ENCODE results near the gene CRYBG3.

Gene CRYBG3

GRCh38 chr3:97948351-97949109, 126.7 kb downstream of the CRYBG3 start:
- DNase-seq (ENCODE audit: low spot score): no peak

GRCh38 chr3:97949110-97949485, 127.3 kb downstream of the CRYBG3 start:
- DNase-seq (ENCODE audit: low spot score): no peak

GRCh38 chr3:97949743-97950142, 127.9 kb downstream of the CRYBG3 start:
- DNase-seq (ENCODE audit: low spot score): no peak

GRCh38 chr3:97950360-97950759, 128.5 kb downstream of the CRYBG3 start:
- no peak for DNase-seq (ENCODE audit: low spot score)

GRCh38 chr3:97952280-97952679, 130.5 kb downstream of the CRYBG3 start:
- no peak for DNase-seq (ENCODE audit: low spot score)

- DNase-seq (ENCODE audit: low spot score): no peak
Measured at GRCh38 chr3:97952872-97953271, 131.1 kb downstream of the CRYBG3 start.

GRCh38 chr3:97954228-97954827, 132.5 kb downstream of the CRYBG3 start:
- no peak for DNase-seq (ENCODE audit: low spot score)

- DNase-seq (ENCODE audit: low spot score): no peak
Measured at GRCh38 chr3:97956051-97956450, 134.2 kb downstream of the CRYBG3 start.

- no peak for DNase-seq (ENCODE audit: low spot score)
Measured at GRCh38 chr3:97957617-97958311, 136.0 kb downstream of the CRYBG3 start.

GRCh38 chr3:97958396-97958795, 136.6 kb downstream of the CRYBG3 start:
- no peak for DNase-seq (ENCODE audit: low spot score)

GRCh38 chr3:97958796-97959195, 137.0 kb downstream of the CRYBG3 start:
- no peak for DNase-seq (ENCODE audit: low spot score)

- DNase-seq (ENCODE audit: low spot score): no peak
Measured at GRCh38 chr3:97959872-97960271, 138.1 kb downstream of the CRYBG3 start.

- no peak for DNase-seq (ENCODE audit: low spot score)
Measured at GRCh38 chr3:97960551-97960950, 138.7 kb downstream of the CRYBG3 start.

- no peak for DNase-seq (ENCODE audit: low spot score)
Measured at GRCh38 chr3:97960993-97961766, 139.4 kb downstream of the CRYBG3 start.

GRCh38 chr3:97967966-97968365, 146.2 kb downstream of the CRYBG3 start:
- no peak for DNase-seq (ENCODE audit: low spot score)

- DNase-seq (ENCODE audit: low spot score): no peak
Measured at GRCh38 chr3:97968376-97968775, 146.6 kb downstream of the CRYBG3 start.

- no peak for DNase-seq (ENCODE audit: low spot score)
Measured at GRCh38 chr3:97969541-97969940, 147.7 kb downstream of the CRYBG3 start.

- DNase-seq (ENCODE audit: low spot score): no peak
Measured at GRCh38 chr3:97970156-97970555, 148.3 kb downstream of the CRYBG3 start.

GRCh38 chr3:97970956-97971620, 149.3 kb downstream of the CRYBG3 start:
- DNase-seq (ENCODE audit: low spot score): no peak

- DNase-seq (ENCODE audit: low spot score): peak; percentile 82
Measured at GRCh38 chr3:97971679-97972567, 150.1 kb downstream of the CRYBG3 start, which contains the start of gene RIOX2. Gene RIOX2 (minus strand): TSS chr3:97972431. CDS start chr3:97967593, 4,838 bp downstream.

GRCh38 chr3:97972976-97973375, 151.2 kb downstream of the CRYBG3 start:
- DNase-seq (ENCODE audit: low spot score): no peak

Data from RKO (cell line).